GM21390 (cell line): Measurements from ENCODE around the gene CYP26B1.

Experiments used
- ATAC-seq: cut with Tn5 transposase; IDR thresholded peaks from one replicate; pipeline ENCODE4 v1.9.1; 2021; ENCODE audit not compliant: unreplicated experiment

The CYP26B1 gene

DNA sequence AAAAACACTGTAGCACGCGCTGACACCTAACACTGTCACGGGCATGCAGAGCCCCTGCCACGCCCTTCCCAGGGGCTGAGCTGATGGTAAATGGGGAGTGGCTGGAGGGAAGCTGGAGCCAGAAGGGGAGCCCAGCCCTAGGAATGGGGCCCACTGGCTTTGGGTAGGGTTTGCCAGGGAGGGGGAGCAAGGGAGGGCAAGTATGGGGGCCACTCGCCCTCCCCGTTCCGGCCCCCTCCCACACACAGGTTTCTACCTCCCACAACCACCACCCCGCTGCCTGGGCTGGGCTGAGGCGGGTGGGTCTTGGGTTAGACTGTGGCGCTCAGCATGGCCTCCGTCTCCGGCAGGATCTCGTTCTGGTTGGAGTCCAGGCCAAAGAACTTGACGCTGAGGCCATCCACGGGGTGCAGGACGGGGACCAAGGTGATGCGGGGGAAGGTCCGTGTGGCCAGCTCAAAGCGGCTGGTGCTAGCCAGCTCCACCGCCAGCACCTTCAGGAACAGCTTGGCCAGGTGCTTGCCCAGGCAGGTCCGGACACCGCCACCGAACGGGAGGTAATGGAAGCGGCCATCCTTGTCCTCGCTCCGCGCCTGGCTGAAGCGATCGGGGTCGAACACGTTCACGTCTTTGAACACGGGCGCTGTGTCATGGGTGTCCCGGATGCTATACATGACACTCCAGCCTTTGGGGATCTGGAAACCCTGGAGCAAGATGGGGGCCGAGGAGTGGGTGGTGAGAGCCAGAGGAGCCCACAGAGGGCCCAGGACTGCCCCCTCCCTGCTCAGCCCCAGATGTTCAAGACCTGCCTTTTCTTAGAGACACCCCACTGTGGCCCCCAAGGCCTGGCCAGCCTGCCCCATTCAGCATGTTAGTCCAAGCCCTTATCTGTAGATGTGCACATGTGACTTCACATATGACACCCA lies 15.5 kb downstream of the CYP26B1 start:
- ATAC-seq: no peak

DNA sequence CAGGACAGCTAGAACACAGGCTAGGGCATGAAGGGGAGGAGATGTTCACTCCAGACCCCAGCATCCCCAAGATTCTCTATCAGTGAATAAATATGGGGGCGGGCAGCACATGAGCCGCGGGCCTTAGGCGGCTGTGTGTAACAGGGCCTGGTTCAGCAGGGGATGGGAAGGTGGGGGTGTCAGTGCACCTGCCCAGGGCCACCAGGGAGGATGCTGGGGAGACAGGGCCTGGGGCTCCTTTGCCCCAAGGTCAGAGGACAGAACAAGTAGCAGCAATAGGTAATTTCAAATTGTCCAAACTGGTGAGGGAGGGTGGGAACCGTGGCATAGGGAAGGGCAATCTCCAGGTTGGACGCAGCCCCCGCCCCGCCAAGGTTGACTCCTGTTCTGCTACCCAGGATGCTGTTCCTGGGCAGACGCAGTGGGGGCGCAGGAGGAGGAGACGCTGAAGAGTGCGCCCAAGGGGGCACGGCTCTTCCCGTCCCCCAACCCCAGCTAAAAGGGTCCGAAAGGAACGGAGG lies 16.2 kb downstream of the CYP26B1 start:
- no peak for ATAC-seq

DNA sequence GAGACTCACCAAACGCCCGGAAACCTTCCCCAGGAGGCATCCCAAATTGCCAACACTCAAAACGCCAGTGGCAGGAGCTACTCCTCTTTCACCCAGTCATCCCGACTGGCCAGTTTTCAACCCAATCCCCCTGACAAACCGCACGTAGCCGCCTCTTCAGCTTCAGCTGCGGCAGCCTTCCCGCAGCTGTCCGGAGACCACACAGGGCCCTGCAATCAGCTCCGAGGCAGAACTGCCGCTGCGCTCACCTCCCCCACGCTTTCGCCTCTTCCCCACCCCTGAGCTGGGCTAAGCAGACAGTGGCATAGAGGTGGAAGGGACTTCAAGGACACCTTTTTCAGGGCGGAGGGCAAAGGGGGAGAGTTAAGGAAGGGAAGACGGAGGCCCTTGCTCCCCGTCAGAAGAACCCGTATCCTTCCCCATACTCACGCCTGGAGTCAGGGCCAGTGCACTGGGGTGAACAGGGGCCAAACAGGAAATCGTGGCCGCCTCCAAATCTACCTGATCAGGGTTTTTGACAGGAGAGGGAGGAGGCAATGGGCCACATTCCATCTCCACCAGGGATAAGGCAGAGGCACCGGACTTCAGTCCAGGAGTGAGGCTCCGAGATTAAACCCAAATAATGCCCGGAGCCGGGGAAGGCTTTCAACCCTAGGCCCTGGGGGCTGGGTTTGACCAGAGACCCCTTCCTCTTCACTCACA lies 16.9 kb downstream of the CYP26B1 start:
- ATAC-seq: no peak

DNA sequence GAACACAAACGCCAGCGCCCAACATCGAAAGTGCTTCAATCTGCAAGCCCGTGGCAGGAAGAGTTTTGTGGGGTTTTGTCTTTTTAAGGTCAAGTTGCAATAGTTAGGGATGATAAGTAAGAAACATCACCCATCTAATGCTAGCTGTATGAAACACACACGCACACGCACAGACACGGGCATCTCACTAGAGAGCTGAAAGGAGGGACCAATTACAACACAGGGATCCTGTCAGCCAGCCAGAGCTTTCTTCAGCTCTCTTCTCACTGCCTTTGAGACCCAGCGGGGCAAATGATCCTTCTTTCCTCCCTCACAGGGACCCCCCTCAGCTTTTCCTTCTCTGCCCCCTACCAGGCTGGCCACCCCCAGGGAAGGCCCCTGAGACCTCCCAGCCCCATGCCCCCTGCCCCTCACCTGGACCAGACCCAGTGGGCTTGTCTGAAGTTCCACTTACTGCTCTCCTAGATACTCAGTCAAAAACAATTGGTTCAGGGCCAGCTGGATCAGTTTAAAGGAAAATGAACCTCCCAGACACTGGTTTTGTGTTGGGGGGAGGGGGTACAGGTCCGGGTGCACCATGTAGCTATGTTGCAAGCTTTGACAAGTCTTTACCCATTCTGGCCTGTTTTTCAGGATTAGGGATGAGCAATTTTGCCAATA lies 17.9 kb downstream of the CYP26B1 start:
- no peak for ATAC-seq

DNA sequence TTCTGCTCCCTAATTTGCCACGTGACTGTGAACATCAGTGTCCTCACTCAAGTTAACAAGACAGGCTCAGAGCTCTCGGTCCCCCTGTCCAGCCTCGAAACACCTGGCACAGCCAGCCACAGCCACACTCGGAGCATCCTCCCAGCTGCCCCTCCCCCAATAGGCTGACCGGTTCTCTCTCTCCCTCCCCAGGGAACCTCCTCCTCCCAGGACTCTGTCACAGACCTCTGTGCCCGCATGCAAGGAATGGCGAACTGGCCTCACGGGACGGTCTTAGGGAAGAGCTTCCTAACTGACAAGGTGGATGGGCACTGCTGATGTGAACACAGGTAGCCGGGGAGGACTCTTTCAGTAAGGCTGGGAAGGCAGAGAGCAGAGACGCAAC lies 18.8 kb downstream of the CYP26B1 start:
- ATAC-seq: no peak

DNA sequence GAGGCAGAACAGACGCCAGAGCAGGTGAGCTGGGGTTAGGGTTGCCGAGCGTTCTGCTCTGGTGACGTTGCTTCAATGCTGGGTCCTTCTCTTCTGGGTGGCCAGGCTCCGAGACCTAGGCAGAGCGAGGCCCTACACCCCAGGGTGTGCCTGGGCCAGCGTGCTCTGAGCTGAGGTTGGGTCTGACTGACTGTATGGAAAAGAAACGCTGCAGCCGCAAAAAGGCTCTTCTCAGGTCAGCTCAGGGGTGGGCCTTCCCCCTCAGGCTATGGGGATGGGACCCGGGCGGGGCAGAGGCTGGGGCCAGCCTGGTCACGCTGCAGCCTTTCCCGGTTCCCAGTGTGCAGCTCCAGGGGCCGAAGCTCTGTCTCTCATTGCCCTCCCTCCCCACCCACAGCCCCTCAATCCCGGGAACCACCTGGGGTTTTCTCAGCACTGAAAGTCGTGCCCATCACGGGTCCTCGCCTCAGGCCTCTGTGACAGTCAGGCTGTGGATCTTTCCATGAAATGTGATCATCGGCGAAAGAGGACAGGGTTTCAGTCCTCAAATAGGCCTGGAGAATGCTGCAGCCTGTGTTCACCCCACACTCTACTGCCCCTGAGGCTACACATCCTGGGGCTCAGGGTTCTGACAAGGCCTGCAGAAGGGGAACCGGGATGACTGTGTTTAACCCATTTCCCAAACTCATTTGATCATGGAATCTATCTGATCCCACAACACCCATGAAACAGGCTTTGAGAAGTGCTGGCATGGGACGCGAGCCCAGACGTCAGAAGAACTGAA lies 19.4 kb downstream of the CYP26B1 start:
- no peak for ATAC-seq

DNA sequence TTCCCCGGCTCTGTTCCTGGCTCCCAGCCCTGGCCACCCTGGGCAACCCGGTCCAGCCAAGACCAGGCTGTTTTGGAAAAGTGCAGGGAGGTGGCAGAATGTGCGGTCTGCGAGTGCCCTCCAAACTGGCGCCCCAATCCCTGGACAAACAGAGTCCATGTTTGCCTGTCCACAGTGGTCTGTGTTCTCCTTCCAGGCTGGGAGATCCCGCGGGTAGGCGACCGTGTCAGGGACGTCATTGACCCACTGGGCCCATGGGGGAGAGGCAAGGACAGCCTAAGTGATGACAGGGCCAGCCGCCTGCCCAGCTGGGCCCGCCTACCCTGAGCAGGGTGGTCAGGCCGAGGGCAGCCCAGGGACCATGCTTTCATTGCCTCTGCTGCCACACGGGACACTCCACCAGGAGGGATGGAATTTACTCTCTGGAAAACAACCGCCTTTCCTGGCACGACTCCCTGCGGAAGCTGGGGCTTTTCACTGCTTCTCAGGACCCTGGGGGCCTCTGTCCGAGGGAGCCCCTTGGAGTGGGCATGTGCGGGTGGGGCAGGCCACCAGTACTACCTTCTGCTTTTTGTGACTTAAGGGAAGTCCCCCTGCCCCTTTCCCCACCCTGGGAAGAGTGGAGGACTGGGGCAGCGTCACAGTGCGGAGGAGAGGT lies 20.1 kb downstream of the CYP26B1 start:
- no peak for ATAC-seq

DNA sequence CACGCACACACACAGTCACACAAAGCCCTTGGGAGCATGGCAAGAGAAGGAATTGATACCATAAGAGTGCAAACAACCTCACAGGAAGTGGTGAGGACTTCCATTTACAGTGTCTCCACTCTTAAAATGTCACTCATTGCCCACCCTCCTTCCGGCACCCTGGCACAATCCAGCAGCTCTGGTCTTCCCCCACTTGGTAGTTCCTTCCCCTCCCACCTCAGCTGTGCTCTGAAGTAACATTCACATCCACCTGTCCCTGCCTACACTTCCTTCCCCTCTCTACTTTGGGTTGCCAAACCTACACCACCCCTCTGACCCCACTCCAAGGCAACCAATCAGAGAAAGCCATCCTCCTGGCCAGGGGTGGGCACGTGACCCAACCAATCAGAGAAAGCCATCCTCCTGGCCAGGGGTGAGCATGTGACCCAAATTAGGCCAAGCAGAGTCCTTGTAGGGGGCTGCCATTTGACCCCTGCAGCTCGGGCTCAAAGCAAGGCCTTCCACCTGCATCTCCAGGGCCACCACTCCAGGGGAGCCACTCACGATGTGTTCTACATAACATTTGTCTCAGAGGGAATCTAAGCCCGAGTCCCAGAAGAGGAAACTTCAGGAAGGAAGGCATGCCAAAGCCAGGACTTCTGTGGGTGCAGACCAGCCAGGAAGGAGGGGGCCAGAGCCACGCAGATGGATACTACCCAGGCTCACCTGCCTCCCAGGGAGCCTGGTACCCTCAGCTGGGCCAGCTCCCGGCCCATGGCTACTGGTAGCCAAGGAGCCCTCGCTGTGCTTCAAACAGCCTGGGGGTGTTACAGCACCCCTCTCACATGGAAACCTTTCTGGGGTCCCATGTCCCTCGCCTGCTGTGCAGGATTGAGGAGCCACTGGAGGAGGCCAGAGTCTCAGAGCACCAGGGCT lies 21.2 kb downstream of the CYP26B1 start:
- no peak for ATAC-seq

DNA sequence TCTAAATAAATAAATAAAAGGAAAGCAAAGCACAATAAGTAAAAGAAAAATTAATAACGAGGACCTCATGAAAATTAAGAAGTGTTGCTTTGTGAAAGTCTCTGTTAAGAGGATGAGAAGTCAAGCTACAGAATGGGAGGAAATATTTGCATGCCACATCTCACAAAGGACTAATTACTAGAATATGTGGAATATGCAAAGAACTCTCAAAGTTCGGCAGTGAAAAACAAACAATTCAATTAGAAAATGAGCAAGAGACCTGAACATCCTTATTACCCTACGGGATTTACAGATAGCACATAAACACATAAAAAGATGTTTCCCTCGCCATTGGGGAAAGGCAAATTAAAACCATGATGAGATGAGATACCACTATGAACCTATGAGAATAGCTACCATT lies 23.3 kb downstream of the CYP26B1 start:
- ATAC-seq: no peak

DNA sequence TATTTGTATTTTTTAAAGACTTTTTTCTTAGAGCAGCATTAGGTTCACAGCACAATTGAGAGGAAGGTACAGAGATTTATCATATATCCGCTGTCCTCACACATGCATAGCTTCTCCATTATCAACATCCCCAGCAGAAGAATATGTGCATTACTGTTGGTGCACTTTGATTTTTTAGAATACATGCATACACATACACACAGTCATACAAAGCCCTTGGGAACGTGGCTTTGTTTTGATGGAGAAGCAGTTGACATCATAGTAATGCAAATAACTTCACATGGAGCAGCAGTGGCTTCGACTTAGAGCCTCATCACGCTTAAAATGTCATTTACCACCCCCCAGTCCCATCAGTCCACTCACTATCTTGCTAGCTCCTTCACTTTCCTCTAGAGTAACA lies 26.5 kb downstream of the CYP26B1 start:
- no peak for ATAC-seq

DNA sequence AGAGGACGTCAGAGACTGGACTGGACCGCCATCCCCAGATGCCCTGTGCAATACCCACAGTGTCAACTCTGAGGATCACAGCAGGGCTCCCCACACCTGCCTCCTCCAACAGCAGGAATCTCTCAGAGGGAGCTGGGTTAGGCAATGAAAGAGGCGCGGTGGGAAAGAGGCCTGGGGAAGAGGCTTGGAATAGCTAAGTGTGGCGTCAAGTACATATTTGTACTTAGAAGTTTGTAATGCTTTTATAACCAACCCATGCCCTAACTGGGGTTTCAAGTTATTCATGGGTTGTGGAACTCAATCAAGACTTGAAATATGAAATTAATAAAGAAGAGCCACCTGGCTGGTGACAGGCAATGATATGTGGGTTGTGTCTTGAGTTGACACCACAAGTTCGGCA lies 28.7 kb downstream of the CYP26B1 start:
- no peak for ATAC-seq

DNA sequence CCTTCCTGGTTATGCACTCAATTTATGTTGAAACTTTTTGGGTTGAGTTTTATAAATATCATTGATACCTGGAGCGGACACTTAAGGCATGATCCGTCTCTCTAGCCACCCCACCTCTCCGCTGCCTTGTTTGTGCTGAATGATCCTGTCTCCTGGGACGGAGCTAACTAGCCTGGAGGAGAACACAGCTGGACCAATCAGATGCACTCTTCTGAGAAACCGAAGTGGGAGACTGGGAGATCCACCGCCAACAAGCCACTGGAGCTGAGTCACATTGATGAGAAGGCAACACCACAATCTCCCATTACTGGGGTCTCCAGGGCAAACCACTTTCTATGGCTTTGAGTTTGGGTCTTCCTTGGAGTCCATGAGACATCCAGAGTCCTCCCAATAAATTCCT lies 29.3 kb downstream of the CYP26B1 start:
- no peak for ATAC-seq

DNA sequence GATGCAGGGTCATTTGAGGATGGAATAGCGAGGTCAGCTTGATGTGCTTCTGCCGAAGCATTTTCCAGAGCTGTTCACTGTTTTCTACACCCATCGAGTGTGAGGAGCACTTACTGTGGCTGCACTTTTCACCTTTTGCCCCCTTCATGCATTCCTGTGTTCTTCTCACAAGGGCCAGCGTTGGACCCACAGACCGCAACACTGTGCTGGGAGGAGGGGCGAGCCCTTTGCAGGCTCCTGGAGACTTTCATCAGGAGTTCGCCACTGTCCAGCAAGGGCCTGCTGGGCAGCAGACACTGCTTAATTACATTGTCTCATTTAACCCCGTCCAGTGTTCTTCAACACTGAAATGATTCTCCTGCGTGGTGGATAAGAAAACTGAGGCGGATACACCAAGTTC lies 29.9 kb downstream of the CYP26B1 start:
- no peak for ATAC-seq

DNA sequence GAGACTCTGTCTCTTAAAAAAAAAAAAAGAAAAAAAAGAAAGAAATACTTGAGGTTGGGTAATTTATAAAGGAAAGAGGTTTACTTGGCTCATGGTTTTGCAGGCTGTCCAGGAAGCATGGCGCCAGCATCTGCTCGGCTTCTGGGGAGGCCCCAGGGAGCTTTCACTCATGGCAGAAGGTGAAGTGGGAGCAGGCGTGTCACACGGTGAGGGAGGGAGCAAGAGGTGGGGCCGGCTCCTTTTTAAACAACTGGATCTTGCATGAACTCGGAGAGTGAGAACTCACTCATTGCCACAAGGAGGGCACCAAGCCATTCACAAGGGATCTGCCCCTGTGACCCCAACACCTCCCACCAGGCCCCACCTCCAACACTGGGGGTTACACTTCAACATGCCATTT lies 30.6 kb downstream of the CYP26B1 start:
- ATAC-seq: no peak

DNA sequence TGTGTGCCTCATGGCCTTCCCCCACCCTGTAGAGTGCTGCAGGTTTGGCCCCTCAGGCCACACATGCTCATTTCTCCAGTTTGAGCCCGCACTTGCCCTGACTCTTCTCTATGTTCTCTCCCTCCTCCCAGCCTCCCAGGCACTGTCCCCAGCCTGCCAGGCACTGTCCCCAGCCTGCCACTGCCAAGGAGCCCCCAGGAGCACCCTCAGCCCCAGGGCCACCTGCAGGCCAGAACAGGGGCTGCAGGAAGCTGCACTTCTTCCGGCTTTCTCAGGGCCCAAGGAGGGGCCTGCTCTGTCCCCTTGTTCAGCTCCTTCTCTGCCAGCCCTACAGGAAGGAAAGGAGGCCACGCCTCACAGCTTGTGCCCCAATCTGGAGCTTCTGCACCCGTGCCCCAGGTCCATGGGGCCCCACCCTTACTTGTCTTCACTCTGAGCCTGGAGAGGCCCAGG lies 31.6 kb downstream of the CYP26B1 start:
- no peak for ATAC-seq

DNA sequence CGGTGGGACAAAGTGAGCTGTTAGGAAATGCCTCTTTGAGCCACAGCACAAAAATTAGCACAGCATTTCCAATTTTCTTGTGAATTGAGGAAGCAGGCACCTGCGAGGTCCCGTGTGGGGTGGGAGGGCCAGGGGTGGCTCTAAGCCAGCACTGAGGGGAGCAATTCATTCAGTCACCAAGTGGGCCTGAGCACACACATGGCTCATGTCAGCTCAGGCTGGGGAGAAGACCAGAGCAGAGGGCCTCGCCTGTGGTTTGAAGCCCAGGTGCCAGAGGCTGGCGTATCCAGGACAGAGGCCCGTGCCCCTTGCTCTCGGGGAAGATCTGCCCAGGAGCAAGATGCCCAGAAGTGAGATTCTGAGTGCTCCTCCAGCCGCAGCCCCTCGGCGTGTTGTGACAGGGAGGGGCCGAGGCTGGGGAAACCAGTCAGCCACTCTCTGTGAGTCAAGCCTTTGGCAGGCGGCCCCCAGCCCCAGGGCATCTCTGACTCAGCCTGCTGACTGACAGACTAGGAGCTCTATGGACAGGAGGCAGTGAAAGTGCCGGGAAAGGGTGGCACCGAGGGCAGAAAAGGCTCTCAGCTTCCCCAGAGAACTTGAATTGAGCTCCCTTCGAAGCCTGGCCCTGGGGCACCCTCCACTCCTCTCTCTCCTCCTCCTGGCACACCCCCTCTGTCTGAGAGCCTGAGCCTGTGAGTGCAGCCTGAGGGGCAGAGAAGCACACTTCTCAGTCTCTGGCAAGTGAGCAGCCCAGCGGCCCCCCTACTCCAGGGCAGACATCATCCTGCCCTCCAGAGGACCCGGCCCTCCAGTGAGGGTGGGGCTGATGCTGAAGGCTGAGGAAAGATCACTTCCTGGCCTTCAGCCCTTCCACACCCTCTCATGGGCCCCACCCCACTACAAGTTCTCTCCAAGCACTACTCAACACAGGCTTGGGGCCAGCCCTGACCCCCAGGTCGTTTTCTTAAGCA lies 32.3 kb downstream of the CYP26B1 start:
- ATAC-seq: no peak

DNA sequence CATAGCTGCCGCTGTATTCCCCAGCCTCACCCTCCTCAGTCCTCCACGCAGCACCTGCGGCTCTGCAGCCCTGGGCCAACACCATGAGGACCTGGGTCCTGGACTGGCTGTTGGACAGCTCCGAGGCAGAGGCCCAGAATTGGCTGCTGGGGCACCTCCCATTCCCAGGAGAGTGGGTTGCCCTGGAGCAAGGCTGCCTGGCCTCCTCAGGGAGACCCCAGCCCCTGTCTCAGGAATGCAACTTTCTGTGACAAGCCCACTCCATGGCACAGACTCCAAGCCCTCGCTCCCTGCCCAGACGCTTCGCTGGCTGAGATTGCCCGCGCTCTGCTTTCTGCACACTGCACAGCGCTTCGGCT lies 33.0 kb downstream of the CYP26B1 start:
- no peak for ATAC-seq
